GM19397 (cell line): Measurements from ENCODE around the gene DIS3L2.
"Not testable (repeated sequence)": the region's sequence is repeated elsewhere in the genome, so short reads cannot be mapped to it uniquely, and the experiment has no call there.

ENCODE experiments used
- ATAC-seq: cut with Tn5 transposase; IDR thresholded peaks from one replicate; pipeline ENCODE4 v1.9.1; 2021; ENCODE audit warnings: mild to moderate bottlenecking, moderate library complexity; ENCODE audit not compliant: unreplicated experiment

The DIS3L2 gene

DNA sequence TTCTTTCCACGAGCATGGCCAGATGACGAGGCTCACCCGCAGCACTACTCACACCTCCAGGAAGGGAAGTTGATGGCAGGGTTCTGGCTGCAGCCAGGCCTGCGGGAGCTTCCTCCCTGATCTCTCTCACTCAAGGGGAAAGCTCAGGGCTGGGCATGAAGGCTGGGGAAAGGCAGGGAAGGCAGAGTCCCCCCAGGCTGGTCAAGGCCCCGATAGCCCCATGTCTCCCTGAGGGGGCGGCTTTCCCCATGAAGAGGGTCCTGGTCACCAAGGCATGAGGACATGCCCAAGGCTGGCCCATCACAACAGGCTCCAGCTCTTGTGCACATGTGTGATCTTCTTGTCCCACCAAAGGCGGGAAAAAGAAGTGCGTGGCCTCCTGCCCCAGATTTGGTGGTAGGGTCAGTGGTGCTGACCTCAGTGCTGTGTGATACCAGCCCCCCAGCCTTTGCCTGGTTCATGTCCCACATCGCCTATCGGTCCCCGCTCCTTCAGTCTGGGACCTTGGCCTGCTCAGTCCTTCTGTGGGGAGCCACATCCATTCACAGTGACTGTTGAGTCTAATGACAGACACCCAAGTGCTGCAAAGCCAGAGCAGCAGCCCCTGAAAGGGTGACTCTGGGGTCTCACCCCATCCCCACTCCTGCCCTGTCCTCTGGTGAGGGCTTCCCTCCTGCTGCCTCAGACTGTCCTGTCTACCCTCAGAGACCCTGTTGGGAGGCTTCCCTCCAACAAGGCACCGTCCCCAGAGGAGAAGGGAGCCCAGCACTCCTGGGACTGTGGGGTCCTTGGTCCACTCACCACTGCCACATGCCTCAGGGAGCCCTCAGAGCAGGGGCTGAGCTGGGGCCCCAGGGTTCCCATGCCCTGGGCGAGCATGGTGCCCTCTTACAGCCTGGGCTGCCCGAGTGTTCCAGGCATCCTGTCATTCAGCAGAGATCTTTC is 367.3 kb downstream of the DIS3L2 start:
- no peak for ATAC-seq

DNA sequence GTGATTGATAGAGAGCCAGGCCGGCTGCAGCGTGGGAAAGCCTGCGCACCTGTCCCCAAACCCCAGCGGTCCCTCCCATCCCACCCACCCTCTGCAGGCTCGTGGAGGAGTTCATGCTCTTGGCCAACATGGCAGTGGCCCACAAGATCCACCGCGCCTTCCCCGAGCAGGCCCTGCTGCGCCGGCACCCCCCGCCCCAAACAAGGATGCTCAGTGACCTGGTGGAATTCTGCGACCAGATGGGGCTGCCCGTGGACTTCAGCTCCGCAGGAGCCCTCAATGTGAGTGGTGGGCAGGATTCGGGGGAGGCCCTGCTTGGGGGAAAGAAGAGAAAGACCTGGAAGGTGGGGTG is 368.2 kb downstream of the DIS3L2 start:
- no peak for ATAC-seq

DNA sequence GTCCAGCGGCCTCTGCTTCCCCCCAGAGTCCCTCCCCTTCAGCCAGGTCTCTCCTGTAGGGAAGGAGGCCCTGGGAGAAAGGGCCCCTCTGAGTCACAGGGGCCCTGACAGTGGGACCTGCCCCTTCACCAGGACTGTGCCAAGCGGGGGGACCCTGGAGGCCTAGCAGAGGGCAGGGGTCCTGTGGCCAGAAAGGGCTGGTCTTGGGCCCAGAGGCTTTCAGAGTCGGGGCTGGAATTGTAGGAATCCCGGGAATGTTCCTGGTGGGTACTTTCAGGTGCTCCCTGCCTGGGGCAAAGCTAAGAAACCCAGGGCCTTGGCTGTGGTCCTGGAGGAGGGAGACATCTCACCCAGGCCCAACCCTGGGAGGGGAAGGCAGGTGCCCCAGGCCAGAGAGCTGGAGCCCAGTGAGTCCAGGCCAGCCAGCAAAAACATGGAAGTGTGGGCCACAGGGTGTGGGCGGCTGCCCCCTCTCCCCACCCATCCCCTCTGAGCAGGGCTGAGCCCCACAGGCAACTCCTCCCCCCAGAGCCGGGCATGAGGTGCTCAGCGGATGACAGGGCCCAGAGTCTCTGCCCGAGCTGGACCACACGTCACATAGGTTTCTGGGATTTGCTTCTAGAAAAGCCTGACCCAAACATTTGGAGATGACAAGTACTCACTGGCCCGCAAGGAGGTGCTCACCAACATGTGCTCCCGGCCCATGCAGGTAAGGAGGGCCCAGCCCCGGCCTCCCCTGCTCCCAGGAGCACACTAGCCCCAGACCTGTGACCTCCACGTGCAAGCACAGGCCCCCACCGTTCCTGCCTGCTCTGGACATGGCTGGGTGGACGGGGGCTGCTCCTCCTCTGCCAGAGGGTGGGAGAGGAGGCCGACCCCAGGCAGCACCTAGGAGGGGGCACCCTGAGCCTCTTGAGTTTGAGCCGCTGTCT is 368.8 kb downstream of the DIS3L2 start:
- ATAC-seq, result no peak

DNA sequence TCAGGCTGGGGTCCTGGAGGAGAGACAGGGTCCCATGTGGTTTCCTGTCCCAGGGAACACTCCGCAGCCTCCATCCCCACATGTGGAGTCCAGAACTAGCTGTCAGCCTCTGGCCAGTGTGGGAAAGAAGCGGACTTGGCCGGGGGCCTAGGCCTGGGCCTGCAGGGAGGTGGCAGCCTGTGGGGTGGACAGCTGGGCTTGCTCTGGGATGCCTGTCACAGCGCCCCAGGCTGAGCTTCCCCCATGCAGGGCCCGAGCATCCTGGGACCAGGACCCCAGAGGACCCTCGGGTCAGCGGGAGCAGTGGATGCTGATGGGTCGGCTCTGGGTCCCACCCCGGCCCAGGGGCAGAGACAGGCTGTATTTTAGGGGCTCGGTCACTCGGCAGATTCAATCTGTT is 369.5 kb downstream of the DIS3L2 start:
- ATAC-seq, result not testable (repeated sequence)

DNA sequence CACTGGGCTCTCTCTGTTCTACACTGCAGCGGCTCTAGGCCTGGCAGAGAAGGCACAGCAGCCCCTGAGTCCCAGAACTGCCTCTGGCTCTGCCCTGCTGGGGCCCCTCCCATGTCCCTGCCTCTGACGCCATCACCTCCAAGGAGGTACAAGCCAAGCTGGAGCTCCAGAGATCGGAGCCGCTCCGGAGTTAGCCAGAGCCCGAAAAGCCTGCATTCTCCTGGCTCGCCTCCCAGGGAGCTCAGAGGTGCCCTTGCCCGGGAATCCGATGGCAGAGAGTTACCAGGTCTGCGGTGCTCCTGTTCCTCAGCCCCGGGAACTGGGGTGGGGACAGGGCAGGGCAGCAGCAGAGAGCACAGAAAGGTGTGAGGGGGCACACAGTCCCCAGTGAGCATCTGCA is 370.1 kb downstream of the DIS3L2 start:
- ATAC-seq, result not testable (repeated sequence)

DNA sequence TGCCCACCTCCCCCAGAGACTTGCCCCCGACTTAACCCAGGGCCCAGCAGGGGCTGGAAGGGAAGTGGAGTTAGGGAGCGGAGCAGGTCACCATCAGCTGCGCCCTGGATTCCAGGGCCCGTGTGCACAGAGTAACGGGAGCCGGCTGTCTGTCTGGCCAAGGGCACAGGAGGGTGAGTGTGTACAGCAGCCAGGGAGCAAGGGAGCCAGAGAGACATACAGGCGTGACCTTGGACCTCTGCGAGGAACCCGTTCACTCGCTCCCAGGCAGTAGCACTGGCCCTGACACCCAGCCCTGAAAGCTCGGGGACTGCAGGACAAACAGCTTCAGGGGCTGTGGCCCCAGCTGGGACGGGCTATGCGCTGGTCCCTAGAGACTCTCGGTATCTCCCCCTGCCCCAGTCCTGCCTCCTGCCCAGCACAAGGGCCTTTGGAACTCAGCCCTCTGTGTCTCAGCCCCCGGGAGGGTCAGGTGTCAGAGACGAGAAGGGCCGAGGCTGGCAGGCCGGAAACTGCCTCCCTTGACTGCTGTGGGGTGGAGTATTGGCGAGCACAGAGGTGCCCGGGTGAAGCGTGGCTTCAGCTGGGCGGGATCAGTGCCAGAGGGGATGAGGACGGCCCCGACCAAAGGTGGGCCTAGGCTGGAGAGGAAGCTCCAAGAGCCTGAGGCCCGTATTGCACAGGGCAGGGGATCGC is 370.9 kb downstream of the DIS3L2 start:
- not testable (repeated sequence) for ATAC-seq

DNA sequence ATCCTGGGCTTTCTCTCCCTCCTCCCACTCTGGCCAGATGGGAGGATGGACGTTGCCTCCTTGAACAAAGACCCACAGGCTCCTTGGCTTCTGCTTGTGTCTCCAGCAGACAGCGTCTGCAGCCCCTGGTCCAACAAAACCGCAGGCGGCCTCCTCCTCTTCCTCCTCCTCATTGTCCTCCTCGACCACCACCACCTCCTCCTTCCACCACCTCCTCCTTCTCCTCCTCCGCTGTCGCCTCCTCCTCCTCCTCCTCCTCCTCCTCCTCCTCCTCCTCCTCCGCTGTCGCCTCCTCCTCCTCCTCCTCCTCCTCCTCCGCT is 371.4 kb downstream of the DIS3L2 start:
- no peak for ATAC-seq

DNA sequence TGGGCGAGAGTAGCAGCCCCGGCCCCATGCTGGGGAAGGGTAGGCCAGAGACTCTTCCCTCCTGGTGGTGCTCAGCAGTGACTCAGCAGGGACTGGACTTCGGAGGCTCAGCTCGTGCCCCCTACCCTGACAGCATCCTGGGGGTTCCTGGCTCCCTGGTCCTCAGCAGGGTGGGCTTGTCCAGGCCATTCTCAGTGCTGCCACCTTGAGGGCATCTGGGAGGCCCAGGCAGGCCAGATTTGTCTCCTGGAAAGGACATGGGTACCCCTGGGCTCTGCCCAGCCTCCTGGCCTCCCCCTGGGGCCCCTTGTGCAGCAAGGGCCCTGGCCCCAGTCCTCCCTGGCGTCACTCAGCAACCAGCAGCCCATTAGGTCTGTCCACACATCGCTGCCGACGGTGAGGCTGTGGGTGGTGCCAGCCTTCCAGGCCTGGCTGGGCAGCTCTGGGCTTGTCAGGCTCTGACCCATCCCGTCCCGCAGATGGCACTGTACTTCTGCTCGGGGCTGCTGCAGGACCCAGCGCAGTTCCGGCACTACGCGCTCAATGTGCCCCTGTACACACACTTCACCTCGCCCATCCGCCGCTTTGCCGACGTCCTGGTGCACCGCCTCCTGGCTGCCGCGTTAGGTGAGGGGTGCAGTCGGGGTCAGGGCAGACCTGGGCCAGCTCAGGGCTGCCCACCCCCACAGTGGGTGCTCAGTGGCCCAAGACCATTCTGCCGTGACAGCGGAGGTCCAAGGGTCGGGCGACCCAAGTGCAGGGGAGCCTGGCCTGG is 372.0 kb downstream of the DIS3L2 start:
- ATAC-seq, result no peak

DNA sequence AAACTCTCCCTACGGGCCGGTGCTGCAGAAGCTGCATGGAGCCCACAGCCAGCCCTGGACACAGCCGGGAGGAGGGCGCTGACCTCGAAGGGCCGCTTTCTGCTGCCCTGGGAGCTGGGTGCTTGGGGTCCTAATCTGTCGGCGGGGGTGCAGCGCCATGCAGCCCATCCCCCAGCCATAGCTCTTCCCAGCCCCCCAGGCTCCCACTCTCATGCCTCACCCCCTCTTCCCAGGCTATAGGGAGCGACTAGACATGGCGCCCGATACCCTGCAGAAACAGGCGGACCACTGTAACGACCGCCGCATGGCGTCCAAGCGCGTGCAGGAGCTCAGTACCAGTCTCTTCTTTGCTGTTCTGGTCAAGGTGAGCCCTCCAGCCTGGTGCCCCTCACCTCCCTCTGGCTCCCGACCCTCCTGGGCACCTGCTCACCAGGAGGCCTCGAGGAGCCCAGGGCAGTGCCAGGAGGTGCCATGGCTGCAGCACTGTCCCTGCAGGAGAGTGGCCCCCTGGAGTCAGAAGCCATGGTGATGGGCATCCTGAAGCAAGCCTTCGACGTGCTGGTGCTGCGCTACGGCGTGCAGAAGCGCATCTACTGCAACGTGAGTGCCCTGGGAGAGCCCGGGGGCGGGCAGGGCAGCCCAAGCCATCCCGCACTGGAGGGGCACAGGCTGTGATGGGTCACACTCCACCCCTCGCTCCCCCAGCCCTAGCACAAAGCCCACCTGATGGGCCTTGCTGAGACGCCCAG is 372.8 kb downstream of the DIS3L2 start:
- ATAC-seq, result not testable (repeated sequence)

DNA sequence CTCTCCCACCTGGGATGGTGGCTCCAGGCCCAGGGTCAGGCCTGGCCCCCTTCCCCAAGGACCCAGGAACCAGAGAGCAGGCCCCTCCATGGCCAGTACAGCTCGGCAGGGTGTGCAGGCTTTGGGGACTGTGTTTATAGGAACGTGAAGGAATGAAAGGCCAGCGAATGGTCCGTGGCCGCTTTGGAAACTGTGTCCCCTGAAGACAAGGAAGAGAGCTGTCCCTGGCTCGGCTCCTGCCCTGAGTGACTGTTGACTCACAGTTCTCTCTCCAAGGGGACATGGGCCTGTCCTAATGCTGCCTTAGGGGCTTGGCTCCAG is 373.3 kb downstream of the DIS3L2 start:
- ATAC-seq, result not testable (repeated sequence)

DNA sequence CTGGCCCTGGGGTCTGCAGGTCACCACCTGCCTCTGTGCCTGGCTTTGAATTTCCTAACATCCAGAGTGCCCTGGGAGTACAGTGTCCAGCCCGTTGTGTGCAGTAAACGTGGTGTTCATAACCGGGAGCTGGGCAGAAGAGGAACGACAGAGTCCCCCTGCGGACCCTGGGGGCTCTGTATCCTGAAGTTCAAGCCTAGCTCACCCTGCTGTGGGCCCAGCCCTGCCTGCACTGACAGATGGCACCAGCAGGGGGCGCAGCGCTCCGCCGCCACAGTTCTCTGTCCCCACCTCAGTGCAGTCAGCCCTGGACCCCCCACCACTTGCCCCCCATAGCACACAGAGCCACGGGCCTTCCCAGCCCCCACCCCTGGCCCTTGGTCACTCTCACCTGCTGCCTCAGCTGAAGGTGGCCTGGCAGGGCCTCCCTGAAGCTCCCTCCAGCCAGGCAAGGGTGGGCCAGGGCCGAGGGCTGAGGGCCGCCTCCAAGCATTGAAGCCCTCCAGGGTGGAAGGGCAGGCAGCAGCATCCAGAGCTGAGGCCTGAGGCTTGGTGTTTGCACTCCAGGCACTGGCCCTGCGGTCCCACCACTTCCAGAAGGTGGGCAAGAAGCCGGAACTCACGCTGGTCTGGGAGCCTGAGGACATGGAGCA is 373.8 kb downstream of the DIS3L2 start:
- ATAC-seq, result not testable (repeated sequence)

DNA sequence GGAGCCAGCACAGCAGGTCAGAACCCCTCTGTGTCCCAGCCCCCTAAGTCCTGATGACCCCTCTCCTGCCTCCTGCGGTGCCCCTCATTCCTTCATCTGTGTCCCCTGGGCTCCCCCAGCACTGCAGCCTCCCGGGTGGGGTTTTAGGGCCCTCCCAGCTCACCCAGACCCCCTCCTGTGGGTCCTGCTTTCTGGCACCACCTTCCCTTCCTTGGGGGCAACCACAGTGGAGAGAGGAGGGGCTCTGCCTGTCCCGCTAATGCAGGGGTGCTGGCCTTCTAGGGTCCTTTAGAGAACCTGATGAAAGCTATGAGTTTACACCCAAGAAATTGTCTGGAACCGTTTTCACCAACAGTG is 374.3 kb downstream of the DIS3L2 start:
- no peak for ATAC-seq

DNA sequence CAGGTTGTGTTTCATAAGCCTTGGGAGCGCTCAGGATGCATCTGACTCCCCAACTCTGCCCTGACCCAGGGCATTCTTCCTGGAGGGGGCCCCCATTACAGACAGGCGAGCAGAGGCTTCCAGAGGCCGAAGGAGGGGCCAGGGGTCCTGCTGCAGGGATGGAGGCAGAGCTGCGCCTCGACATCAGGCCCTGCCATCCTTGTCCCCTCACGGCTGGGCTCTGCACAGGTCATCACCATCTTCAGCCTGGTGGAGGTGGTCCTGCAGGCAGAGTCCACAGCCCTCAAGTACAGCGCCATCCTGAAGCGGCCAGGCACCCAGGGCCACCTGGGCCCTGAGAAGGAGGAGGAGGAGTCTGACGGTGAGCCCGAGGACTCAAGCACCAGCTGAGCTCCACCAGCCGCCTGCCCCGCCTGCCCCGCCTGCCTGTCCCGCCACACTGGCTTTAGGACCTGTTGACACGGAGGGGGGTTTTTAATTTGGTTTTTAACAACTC is 374.8 kb downstream of the DIS3L2 start:
- ATAC-seq, result no peak

DNA sequence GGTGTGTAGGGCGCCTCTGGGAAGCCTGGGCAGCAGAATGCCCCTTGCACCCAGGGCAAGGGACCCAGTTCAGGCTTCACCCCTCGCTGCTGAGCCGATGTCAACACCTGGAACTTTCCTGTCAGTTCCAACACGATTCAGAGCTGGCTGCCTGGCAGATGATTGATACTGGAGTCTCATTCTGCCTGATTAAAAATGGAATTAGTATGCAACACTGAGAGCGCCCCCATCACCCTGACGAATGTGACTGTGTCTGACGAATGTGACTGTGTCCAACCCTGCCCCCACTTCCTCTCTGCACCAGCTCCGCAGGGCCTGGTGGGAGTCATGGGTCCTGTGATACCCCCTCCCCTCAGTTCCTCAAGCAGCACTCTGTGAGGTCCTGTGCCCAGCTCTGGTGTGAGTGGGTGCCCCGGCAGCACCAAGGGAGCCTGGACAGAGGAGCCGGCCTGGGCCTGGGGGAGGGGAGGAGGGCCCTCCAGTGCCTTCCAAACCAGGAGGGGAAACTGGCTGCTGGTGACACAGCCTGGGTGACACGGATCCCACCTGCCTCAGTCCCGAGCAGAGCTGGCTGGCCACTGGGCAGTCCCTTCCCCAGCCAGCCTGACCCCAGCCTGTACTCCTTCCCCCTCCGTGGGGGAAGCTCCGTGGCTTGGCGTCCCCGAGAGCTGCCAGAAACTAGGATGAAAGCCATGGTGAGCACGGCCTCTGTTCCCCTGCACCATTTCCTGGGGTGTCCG is 375.6 kb downstream of the DIS3L2 start:
- no peak for ATAC-seq

DNA sequence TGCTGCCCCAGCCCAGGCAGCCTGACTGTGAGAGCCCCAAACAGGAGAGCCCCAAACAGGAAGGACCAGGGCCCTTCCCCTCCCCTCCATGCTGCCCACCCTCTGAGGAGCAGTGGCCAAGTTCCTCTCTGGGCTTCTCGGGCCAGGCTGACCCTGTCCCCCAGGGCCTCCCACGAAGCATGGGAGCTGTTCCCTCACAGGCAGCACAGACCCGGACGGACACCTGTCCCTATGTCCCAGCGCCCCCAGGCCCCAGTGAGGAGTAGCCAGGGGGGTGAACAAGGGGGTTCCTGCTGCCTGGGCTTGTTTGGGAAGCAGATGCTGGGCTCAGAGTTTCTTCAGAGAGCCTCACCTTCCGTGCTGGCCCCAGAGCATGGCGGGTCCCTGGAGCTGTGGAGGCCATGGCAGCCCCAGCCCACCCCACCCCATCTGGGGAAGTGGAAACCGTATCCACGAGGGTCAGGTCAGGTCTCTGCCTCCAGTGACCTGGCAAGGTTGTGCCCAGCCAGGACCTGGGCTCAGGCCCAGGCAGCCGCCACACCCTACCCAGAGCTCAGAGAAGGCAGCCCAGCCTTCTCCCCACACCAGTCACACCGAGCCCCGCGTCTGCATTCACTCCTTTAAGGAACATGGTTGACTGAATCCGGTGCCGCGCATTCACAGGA is 376.7 kb downstream of the DIS3L2 start:
- not testable (repeated sequence) for ATAC-seq

DNA sequence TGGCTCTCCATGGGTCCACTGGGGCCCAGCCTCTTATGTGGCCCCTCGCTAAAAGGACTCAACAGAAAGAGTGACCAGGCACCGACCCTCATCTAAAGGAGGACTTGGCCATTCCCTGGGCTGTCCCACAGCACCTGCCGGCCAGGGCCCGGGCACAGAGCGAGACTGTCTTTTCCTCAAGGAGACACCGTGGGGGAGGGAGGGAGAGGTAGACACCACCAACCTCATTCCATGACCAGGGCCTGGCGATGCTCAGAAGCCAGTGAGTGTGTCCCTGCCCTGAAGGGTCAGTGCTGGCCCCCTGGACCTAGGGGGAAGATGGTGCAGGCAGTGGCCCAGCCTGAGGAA is 377.2 kb downstream of the DIS3L2 start:
- ATAC-seq, result no peak

DNA sequence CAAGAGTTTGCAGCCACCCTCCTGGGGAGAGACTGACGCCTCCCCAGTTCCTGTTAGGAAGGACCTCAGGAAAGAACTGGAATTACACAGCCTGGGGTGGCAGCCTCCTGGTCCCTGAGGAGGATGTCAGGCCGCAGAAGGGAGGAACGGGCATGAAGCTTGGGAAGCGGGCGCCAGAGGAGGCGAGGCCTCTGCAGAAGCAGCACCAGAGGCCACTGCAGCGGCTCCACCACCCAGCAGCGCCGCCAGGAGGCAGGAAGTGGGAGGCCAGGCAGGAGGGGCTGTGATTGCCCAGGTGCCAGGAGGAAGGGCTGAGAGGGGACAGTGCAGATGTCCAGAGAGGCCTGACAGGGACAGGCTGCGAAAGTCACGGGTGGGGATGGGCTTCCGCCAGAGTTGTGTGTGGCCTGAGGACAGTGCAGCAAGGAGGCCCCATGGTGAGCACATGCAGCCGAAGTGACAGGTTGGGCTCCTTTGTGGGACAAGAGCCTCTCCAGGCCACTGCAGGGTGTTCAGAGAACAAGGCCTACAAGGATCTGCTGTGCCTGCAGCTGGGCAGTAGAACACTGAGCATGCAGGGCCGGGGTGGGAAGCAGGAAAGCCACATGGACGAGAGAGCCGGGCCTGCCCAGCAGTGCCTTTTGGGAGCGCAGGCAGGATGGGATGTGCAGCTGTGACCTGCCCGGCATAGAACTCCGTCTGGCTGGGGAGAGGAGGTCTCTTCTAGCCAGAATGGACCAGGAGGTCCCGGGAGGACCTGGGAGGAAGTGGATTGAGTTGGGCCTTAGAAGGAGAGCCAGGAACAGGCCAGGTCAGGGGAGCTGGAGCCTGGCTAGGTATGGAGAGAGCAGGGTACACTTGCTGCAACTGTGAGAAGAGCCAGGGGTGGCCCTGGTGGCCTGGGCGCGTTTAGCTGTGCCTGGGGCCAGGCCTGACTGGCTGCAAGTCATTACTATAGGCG is 377.9 kb downstream of the DIS3L2 start:
- no peak for ATAC-seq
